GM18511 (cell line): Measurements from ENCODE around the gene MAP2K6.

Source experiments
- ATAC-seq: cut with Tn5 transposase; IDR thresholded peaks from one replicate; pipeline ENCODE4 v1.9.1; 2021; ENCODE audit warnings: mild to moderate bottlenecking, moderate library complexity; ENCODE audit not compliant: unreplicated experiment

The MAP2K6 gene

DNA sequence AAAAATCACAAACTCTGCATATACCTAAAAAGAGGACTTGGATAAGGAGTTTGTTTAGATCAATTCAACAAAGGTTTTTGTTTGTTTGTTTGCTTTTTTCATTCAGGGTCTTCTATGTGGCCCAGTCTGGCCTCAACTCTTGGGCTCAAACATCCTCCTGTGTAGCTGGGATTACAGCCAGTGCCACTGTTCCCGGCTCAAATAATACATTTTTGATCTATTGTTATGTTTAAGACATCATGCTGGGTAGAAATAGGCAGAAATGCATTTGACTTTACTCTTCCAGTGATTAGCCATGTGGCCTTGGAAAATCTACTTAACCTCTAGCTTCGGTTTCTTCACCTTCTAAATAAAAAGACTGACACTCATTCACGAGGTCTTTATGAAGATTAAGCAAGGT is 11.5 kb downstream of the MAP2K6 start:
- no peak for ATAC-seq

DNA sequence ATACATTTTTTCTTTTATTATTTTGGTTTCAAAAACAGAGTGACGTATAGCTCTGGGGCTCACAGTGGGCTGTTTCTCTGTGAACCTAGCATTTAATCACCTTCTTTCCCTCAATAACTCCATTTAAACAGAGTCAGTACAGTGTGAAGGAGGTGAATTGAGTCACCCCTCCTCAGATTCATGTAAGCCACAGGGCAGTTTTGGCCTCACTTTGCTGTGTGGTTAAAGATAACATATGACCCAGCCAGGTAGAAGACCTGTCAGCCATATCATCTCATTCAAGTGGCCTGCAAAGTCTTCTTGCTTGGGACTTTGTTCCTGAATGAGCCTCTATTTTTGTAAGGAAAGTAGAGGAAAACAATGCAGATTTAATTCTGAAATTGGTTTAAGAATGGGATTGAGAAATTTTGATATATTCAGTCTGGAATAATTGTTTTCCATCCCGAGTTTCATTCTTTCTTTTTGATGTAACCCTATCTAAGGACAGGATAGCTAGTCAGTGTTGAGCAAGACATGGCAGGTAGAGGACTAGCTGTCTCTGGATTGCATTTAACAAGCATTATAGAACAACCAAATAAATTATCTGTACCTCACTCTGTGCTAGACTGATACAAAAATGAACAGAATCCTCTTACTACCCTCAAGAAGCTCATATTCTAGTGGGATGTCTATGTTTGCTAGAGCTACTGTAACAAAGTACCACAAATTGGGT is 13.1 kb downstream of the MAP2K6 start:
- ATAC-seq: no peak

- ATAC-seq: no peak
Observed at GRCh38 chr17:69428252-69428980, 13.9 kb downstream of the MAP2K6 start.

DNA sequence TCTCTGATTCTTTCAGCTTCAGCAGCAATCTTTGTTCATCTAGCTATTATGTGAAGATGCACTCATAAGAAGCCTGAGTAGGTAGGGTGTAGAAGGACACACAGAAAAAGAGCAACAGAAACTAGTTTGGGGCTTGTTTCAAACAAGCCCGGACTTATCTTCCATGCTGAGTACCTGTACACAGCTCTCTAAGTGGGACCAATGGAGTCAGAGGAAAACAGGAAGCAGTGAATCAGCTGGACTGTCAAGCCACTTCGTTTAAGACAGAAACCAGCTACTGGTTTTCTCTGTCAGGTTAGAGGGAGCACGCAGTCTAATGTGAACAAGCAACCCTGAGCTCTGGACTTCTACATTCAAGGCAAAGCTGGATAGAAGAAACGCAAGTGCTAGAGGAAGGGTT is 16.0 kb downstream of the MAP2K6 start:
- ATAC-seq: peak; percentile 68

- no peak for ATAC-seq
Observed at GRCh38 chr17:69431835-69432234, 17.3 kb downstream of the MAP2K6 start.

GRCh38 chr17:69433093-69433492 is 18.6 kb downstream of the MAP2K6 start:
- no peak for ATAC-seq

GRCh38 chr17:69434164-69434579 is 19.7 kb downstream of the MAP2K6 start:
- no peak for ATAC-seq

DNA sequence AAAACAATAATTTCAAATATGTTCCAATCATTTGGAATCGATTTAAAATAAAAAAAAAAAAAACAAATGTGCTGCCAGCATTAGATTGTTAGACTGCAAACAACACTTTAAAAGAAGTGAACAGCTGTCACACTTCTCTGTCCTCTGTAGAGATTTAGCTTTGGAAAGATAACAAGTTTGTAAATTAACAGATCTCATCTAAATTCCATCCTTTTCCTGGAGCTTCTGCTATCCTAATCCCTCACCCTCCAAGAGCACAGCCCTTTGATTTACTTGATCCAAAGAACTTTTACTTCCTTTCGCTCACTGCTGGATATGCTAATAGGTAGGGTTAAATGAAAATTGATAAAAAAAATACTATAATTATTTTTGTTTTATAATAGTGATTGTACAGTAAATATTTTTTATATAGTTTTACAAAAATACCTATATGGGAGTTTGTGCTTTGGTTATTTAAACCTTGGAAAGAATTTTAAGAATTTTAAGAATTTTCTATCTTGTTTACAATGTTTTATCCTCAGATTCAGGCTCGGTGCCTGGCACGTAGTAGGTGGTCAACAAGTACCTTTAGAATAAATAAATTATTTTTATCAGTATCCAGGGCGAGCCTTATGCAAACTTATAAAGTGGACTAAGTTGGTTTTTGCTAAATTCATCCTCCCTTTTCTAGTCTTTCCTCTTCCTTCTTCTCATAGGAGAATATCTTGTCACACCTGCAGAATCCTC is 21.6 kb downstream of the MAP2K6 start:
- ATAC-seq: no peak

DNA sequence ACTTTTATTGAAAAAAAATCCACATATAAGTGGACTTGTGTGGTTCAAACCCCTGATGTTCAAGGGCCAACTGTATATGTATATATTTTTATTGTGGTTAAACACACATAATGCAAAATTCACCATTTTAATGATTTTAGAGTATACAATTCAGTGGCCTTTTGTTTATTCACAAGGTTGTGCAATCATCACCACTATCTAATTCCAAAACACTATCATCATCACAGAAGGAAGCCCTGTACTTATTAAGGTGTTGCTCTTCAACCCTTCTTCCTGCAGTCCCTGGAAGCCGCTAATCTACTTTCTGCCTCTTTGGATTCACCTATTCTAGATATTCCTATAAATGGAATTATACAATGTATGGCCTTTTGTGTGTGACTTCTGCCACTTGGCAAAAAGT is 23.0 kb downstream of the MAP2K6 start:
- ATAC-seq: no peak

GRCh38 chr17:69438776-69439175 is 24.3 kb downstream of the MAP2K6 start:
- no peak for ATAC-seq

DNA sequence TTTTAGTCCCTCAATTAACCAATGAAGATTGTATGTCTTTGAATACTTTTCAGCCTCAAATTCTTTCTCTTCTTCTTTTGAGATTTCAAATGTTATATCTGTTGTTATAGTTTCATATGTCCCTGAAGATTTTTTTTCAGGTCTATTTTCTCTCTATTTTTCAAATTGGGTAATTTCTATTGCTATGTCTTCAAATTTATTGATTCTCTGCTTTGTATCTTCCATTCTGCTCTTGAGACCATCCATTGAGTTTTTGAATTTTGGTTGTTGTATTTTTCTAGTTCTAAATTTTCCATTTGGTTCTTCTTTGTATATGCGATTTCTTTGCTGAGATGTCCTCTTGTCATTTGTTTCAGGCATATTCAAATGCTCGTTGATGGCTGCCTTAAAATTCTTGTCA is 26.7 kb downstream of the MAP2K6 start:
- no peak for ATAC-seq

DNA sequence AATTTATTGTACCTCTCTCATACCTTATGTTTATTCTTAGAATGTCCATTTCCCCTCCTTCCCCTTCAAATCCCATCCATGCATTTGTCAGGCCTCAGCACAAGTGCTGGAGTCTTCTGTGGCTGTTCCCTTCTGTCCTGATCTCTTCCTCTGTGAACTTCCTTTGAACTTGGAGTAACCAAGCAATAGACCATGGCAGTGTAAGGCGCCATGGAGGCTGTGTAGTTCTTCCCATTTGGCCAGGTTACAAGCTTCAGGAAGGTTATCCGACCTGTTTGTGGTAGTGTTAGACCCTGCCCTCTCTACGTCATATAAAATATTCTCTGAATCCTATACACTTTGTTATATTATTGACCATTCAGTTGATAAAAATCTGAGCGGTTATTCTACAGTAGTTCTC is 28.6 kb downstream of the MAP2K6 start:
- no peak for ATAC-seq

DNA sequence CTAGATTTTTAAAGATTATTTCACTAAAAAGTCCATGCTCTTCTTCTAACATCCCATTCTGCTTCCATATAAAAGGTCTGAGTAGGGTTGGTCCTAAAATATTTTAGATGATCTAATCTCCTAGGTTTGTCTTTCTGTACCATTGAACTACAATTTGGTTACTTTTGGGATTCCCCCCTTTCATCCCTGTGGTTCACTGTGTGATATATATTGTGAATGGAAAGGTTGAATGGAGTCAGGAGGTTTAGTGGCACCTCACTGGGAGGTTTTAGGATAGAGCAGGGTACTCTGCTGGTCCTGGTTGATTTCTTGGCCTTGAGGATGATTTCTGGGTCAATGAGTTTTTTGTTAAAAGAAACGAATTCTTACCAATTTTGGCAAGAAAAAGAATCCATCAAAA is 29.5 kb downstream of the MAP2K6 start:
- ATAC-seq: no peak

DNA sequence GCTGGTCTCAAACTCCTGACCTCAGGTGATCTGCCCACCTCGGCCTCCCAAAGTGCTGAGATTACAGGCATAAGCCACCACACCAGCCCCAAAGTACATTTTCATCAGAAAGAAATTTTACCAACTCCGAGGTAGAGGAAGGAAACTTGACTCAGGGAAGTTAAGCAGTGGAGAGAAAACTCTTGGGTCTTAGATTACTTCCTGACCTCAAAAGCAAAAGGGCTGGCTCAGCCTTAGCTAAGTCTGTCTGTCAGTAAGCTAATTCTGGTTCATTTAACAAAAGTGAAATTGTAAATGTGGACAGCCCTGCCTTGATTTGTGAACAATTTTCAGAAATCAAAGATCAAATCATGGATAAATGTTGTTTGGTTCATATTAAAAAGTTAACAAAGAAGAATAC is 30.6 kb downstream of the MAP2K6 start:
- ATAC-seq: no peak

DNA sequence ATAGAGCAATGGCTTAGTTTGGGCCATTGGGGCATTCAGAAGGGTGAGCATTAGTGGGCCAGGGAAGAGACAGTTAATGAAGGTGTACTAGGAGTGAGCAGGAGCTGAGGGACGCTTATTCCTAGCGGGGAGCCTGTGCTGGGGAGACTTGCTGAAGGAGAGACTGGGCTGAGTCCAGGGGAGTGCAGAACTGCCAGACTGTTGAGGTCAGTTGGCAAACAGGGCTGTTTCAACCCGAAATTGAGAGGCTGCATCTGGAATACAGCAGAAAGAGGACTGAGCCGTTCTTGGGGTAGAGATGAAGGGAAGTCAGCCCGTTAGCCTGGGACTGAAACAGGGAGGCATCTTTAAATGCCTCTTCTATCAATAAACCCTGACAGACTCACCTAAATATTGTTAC is 33.2 kb downstream of the MAP2K6 start:
- ATAC-seq: no peak

DNA sequence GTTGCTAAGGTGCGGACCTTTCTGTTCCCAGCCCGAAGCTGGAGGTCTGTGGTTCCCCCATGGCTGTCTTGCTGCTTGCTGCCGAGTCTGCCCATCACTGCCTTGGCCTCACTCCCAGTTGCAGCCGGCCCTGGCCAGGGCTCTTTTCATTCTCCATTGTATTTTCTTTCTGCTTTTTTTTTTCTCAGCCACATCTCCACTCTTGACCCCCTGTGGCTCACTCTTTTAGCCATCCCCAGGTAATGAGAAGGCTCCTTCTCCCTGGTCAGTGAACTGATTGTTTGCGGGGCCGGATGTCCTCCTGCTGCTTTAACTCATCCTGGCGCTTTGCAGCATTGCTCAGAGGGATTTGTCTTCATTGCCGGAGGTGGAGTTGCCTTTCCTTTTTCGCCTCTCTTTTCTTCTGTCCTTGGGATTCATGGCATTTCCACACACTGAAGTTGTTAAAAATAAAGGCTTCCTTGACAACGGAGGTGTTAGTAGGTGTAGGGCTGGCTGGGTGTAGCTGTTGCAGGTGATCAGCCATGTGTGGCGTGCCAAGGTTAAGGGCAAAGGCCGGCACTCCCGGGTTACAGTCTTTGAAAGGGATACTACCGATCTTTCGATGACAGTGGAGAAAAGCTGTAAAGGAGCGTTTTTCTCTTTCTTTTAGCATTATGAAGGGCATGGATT is 34.1 kb downstream of the MAP2K6 start:
- ATAC-seq: no peak

GRCh38 chr17:69450131-69450530 is 35.6 kb downstream of the MAP2K6 start:
- ATAC-seq: no peak

GRCh38 chr17:69450918-69451317 is 36.4 kb downstream of the MAP2K6 start:
- ATAC-seq: peak; percentile 25

GRCh38 chr17:69451416-69452394 is 37.2 kb downstream of the MAP2K6 start:
- peak; percentile 86 for ATAC-seq

DNA sequence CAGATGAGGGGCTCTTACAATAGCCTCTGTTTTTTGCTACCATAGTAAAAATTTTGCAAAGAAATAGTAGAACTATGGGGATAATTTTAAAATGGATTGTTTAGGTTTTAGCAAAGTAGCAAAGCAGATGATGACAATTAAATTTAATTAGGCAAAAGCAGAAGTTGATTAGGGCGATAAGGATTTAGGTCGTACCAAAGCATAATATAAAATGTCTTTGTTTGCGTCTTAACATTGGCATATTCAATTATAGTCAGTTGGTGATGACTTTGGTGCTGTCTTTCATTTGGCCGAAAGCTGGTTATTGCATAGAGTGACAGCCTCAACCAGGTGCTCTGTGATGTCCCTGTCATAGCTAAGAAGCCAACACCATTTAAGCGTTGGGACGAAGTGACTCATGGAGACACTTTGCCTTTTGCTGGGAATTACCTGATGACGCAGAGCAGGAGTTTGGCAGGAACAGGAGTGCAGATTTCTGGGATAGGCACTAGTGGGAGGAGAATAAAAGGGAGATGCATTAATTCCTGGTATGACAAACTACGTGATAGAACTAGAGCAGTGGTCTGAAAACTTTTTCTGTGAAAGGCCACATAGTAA is 38.3 kb downstream of the MAP2K6 start:
- ATAC-seq: no peak
